HEK293 (cell line): ENCODE results near the gene GRK5.

Experiments
- CTCF ChIA-PET: fragments of 350-600 bp; formaldehyde crosslinking; extraction: SDS; loops from one replicate; lab custom pipeline; 2021; ENCODE audit warnings: antibody characterized with exemption; lab: Yijun Ruan, JAX
- POLR2A ChIA-PET: fragments of 300-600 bp; formaldehyde crosslinking; extraction: SDS; loops from one replicate; lab custom pipeline; 2020; ENCODE audit warnings: antibody characterized with exemption, inconsistent platforms; lab: Yijun Ruan, JAX
- H3K27ac ChIP-seq: fragments of 200-500 bp; sonication (Bioruptor generic); 2 replicates; pipeline ENCODE4 v1.5.1; 2014; ENCODE audit warnings: low read depth, low read length, control low read depth, inconsistent platforms; ENCODE audit errors: extremely low read depth
- H3K36me3 ChIP-seq, 2 experiments: fragments of 200-500 bp in 1 of 2; sonication (Bioruptor generic) in 1 of 2; 1 replicate in 1 of 2; 2 replicates in 1 of 2; pipeline ENCODE4 v1.5.1; 2014 to 2017; ENCODE audit warnings: inconsistent platforms in 2 of 2, low read length in 2 of 2; ENCODE audit not compliant: control insufficient read depth in 2 of 2, insufficient read depth in 1 of 2
- H3K4me1 ChIP-seq: fragments of 200-500 bp; sonication (Bioruptor generic); 2 replicates; pipeline ENCODE4 v1.5.1; 2014; ENCODE audit warnings: mild to moderate bottlenecking, low read length, inconsistent platforms; ENCODE audit not compliant: control insufficient read depth, insufficient read depth
- H3K4me3 ChIP-seq: 2 replicates; pipeline ENCODE4 v1.5.1; 2011; ENCODE audit warnings: low read depth, mild to moderate bottlenecking, control low read depth, low read length, moderate library complexity
- H3K9me3 ChIP-seq: fragments of 200-500 bp; sonication (Bioruptor generic); 2 replicates; pipeline ENCODE4 v1.5.1; 2014; ENCODE audit warnings: low read depth, low read length, inconsistent platforms; ENCODE audit not compliant: control insufficient read depth, insufficient read depth
- BCL11B ChIP-seq: fragments of 450-650 bp; formaldehyde crosslinking; IDR thresholded peaks from 2 replicates; pipeline ENCODE4 v1.5.1; 2016; ENCODE audit warnings: low read depth, missing biosample characterization, missing genetic modification characterization
- EGR2 ChIP-seq: fragments of 450-650 bp; formaldehyde crosslinking; IDR thresholded peaks from 2 replicates; pipeline ENCODE4 v1.5.1; 2016; ENCODE audit warnings: low read depth, missing biosample characterization, missing genetic modification characterization
- ELK4 ChIP-seq: IDR thresholded peaks from 2 replicates; pipeline ENCODE4 v1.6.1; 2011; ENCODE audit warnings: mild to moderate bottlenecking, low read depth, low read length, borderline replicate concordance
- GFI1B ChIP-seq: fragments of 450-650 bp; formaldehyde crosslinking; IDR thresholded peaks from 2 replicates; pipeline ENCODE4 v1.5.1; 2016; ENCODE audit warnings: missing biosample characterization, missing genetic modification characterization
- PRDM10 ChIP-seq: fragments of 450-650 bp; formaldehyde crosslinking; IDR thresholded peaks from 2 replicates; pipeline ENCODE4 v1.5.1; 2016; ENCODE audit warnings: missing biosample characterization, missing genetic modification characterization
- PRDM6 ChIP-seq: fragments of 450-650 bp; formaldehyde crosslinking; IDR thresholded peaks from 2 replicates; pipeline ENCODE4 v1.5.1; 2017; ENCODE audit warnings: missing biosample characterization, missing genetic modification characterization
- ZBTB20 ChIP-seq: fragments of 450-650 bp; formaldehyde crosslinking; IDR thresholded peaks from 2 replicates; pipeline ENCODE4 v1.5.1; 2016; ENCODE audit warnings: missing biosample characterization, missing genetic modification characterization
- ZBTB7A ChIP-seq: fragments of 450-650 bp; formaldehyde crosslinking; IDR thresholded peaks from 2 replicates; pipeline ENCODE4 v1.5.1; 2016; ENCODE audit warnings: low read depth, missing biosample characterization, missing genetic modification characterization
- ZNF24 ChIP-seq: fragments of 450-650 bp; formaldehyde crosslinking; IDR thresholded peaks from 2 replicates; pipeline ENCODE4 v1.5.1; 2016; ENCODE audit warnings: missing biosample characterization, missing genetic modification characterization
- ZNF266 ChIP-seq: fragments of 450-650 bp; formaldehyde crosslinking; IDR thresholded peaks from 2 replicates; pipeline ENCODE4 v1.5.1; 2016; ENCODE audit warnings: missing biosample characterization, missing genetic modification characterization, low read depth
- ZNF302 ChIP-seq: fragments of 450-650 bp; formaldehyde crosslinking; IDR thresholded peaks from 2 replicates; pipeline ENCODE4 v1.5.1; 2016; ENCODE audit warnings: missing biosample characterization, missing genetic modification characterization, low read depth
- ZNF37A ChIP-seq: fragments of 450-650 bp; IDR thresholded peaks from 2 replicates; pipeline ENCODE4 v1.5.1; 2018; ENCODE audit warnings: missing biosample characterization, missing genetic modification characterization
- ZNF530 ChIP-seq: fragments of 450-650 bp; formaldehyde crosslinking; IDR thresholded peaks from 2 replicates; pipeline ENCODE4 v1.5.1; 2016; ENCODE audit warnings: low read depth, missing biosample characterization, missing genetic modification characterization
- ZNF560 ChIP-seq: fragments of 450-650 bp; formaldehyde crosslinking; IDR thresholded peaks from 2 replicates; pipeline ENCODE4 v1.5.1; 2017; ENCODE audit warnings: missing biosample characterization, missing genetic modification characterization, borderline replicate concordance
- ZNF580 ChIP-seq: fragments of 450-650 bp; formaldehyde crosslinking; IDR thresholded peaks from 2 replicates; pipeline ENCODE4 v1.5.1; 2016; ENCODE audit warnings: missing biosample characterization, missing genetic modification characterization
- ZNF639 ChIP-seq: fragments of 450-650 bp; formaldehyde crosslinking; IDR thresholded peaks from 2 replicates; pipeline ENCODE4 v1.5.1; 2016; ENCODE audit warnings: missing biosample characterization, missing genetic modification characterization
- ZNF645 ChIP-seq: fragments of 450-650 bp; formaldehyde crosslinking; IDR thresholded peaks from 2 replicates; pipeline ENCODE4; 2016; ENCODE audit warnings: missing biosample characterization, missing genetic modification characterization
- ZNF664 ChIP-seq: fragments of 450-650 bp; formaldehyde crosslinking; IDR thresholded peaks from 2 replicates; pipeline ENCODE4 v1.5.1; 2016; ENCODE audit warnings: missing biosample characterization, missing genetic modification characterization
- ZNF777 ChIP-seq: fragments of 450-650 bp; formaldehyde crosslinking; IDR thresholded peaks from 2 replicates; pipeline ENCODE4 v1.5.1; 2017; ENCODE audit warnings: missing biosample characterization, missing genetic modification characterization, borderline replicate concordance
- ZSCAN16 ChIP-seq: fragments of 450-650 bp; formaldehyde crosslinking; IDR thresholded peaks from 2 replicates; pipeline ENCODE4 v1.5.1; 2016; ENCODE audit warnings: missing biosample characterization, missing genetic modification characterization

The GRK5 gene

GRCh38 chr10:119248184-119248583, 40.8 kb downstream of the GRK5 start (continued):
- TF ChIP-seq GFI1B (tag by site-specific recombination) (no peak), PRDM6 (no peak), ZNF645 (tag by site-specific recombination) (no peak), ELK4 (no peak), ZNF266 (tag by site-specific recombination) (no peak), ZBTB20 (tag by site-specific recombination) (no peak)
- TF ChIP-seq, all 188 proteins: peak for 0

- POLR2A ChIA-PET, result no interaction called here
- Histone ChIP-seq H3K27ac (no peak overlapping the region), H3K9me3 (no peaks in the 10 kb centered on the region), H3K36me3 (no peaks in the 10 kb centered on the region), H3K4me1 (peaks cover 3% of the 10 kb centered on the region), H3K4me3 (no peak overlapping the region)
- CTCF ChIA-PET, result interaction anchor here (2.1 kb wide), 1 partner anchor 49 kb away, joined by 5 read pairs; no protein-coding TSS in a partner anchor
- no peak for TF ChIP-seq ZNF560 (tag by site-specific recombination)
- no peak for TF ChIP-seq EGR2 (tag by site-specific recombination)
- TF ChIP-seq ZNF580 (tag by site-specific recombination), result no peak
These were observed 41.3 kb downstream of the GRK5 start for GRCh38 chr10:119248681-119249080.

- Histone ChIP-seq H3K4me3 (no peak overlapping the region), H3K4me1 (peaks cover 7% of the 10 kb centered on the region), H3K27ac (no peak overlapping the region), H3K36me3 (no peaks in the 10 kb centered on the region), H3K9me3 (no peaks in the 10 kb centered on the region)
- ChIA-PET CTCF (interaction anchor here (0.7 kb wide), 2 partner anchors 46 to 62 kb away, joined by 4 to 5 read pairs; no protein-coding TSS in a partner anchor), POLR2A (no interaction called here)
- no peak for TF ChIP-seq ZSCAN16 (tag by site-specific recombination)
- no peak for TF ChIP-seq PRDM10 (tag by site-specific recombination)
- no peak for TF ChIP-seq ZNF37A (tag by site-specific recombination)
- TF ChIP-seq ZNF639, result no peak
- no peak for TF ChIP-seq ZNF664 (tag by site-specific recombination)
- no peak for TF ChIP-seq ZNF302 (tag by site-specific recombination)
- no peak for TF ChIP-seq BCL11B (tag by site-specific recombination)
- TF ChIP-seq ZBTB7A (tag by site-specific recombination), result no peak
- TF ChIP-seq ZNF645 (tag by site-specific recombination), result no peak
- no peak for TF ChIP-seq ZNF777 (tag by site-specific recombination)
- TF ChIP-seq ZNF24, result no peak
- no peak for TF ChIP-seq ZNF530
These were observed 43.4 kb downstream of the GRK5 start for GRCh38 chr10:119250641-119251314.
